K562 (cell line): ENCODE measurements around the gene LGALS13. TPM values are rescaled to one million over a fixed set of nuclear protein-coding genes. Genes with fewer than 3 reads are reported as not detected.
"Not testable (repeated sequence)": the region's sequence is repeated elsewhere in the genome, so short reads cannot be mapped to it uniquely, and the experiment has no call there.

ENCODE experiments used
- ATAC-seq: fragments of 200-7000 bp; cut with Tn5 transposase; 3 replicates; pipeline ENCODE4 v1.9.1; 2020; ENCODE audit warnings: moderate library complexity
- BruUV-seq: library from RNA; stranded (reverse); fragments of 400-500 nt; replicated peaks from 2 replicates; lab custom pipeline; 2021; lab: Mats Ljungman, UMichigan
- CTCF ChIA-PET: fragments of 300-600 bp; formaldehyde crosslinking; extraction: SDS; loops from one replicate; lab custom pipeline; 2021; ENCODE audit warnings: low intra/inter-chr PET ratio; lab: Yijun Ruan, JAX
- POLR2A ChIA-PET: fragments of 300-600, 350-650 bp; sonication (Branson Sonifier 250); formaldehyde crosslinking; extraction: SDS; loops from one replicate; lab custom pipeline; 2021; ENCODE audit warnings: antibody characterized with exemption, inconsistent platforms; lab: Yijun Ruan, JAX
- DNase-seq, 4 experiments: peaks; one replicate each; pipeline versions ENCODE4 v3.0.0 to v3.0.0-alpha.2; 2011 to 2018; ENCODE audit warnings: low spot score in 3 of 4, mixed read lengths in 3 of 4; ENCODE audit errors: extremely low read depth in 1 of 4
- FAIRE-seq: peaks from 2 replicates; lab custom pipeline; 2011; peaks lifted over from hg19 to GRCh38; lab: Jason Lieb, UNC
- H2AFZ ChIP-seq: 2 replicates; pipeline ENCODE4 v1.6.0; 2011; ENCODE audit warnings: low read depth, low read length, control low read depth, inconsistent platforms
- H3K27ac ChIP-seq: fragments of 200-600 bp; 3 replicates; pipeline ENCODE4 v1.8.0; 2011; ENCODE audit warnings: low read depth, mild to moderate bottlenecking, control low read depth, inconsistent platforms, low read length, moderate library complexity, mixed read lengths; ENCODE audit errors: extremely low read depth
- H3K27me3 ChIP-seq, 2 experiments: fragments of 300-600 bp in 1 of 2; 2 replicates in 1 of 2; 3 replicates in 1 of 2; pipeline versions ENCODE4 v1.6.0 to v1.8.0; 2011; ENCODE audit warnings: inconsistent platforms in 2 of 2, low read length in 2 of 2, mild to moderate bottlenecking in 1 of 2, mixed read lengths in 1 of 2, moderate library complexity in 1 of 2; ENCODE audit not compliant: control insufficient read depth in 2 of 2, insufficient read depth in 2 of 2
- H3K36me3 ChIP-seq: fragments of 300-600 bp; 3 replicates; pipeline ENCODE4 v1.8.0; 2011; ENCODE audit warnings: mild to moderate bottlenecking, low read length, inconsistent platforms; ENCODE audit not compliant: control insufficient read depth, insufficient read depth
- H3K4me1 ChIP-seq, 2 experiments: fragments of 200-600 bp in 1 of 2; replicated peaks in 1 of 2; 2 replicates in 1 of 2; 3 replicates in 1 of 2; pipeline versions ENCODE4 v1.5.1 to v1.8.0; 2011; ENCODE audit warnings: inconsistent platforms in 2 of 2, low read length in 2 of 2, mild to moderate bottlenecking in 1 of 2, mixed read lengths in 1 of 2, moderate library complexity in 1 of 2; ENCODE audit not compliant: control insufficient read depth in 2 of 2, insufficient read depth in 2 of 2
- H3K4me2 ChIP-seq: 2 replicates; pipeline ENCODE4 v1.6.1; 2011; ENCODE audit warnings: low read length, control low read depth, inconsistent platforms, mixed read lengths; ENCODE audit not compliant: insufficient read depth
- H3K4me3 ChIP-seq: fragments of 200-600 bp; sonication (generic), shearing (Covaris generic); 2 replicates; pipeline ENCODE4 v1.5.1; 2016; ENCODE audit warnings: control low read depth, inconsistent platforms
- H3K79me2 ChIP-seq: fragments of 200-600 bp; 3 replicates; pipeline ENCODE4 v1.8.0; 2011; ENCODE audit warnings: low read length, inconsistent platforms; ENCODE audit not compliant: control insufficient read depth, insufficient read depth
- H3K9ac ChIP-seq, 2 experiments: 2 replicates each; pipeline versions ENCODE4 v1.6.0 to v1.6.1; 2011; ENCODE audit warnings: low read depth in 2 of 2, low read length in 2 of 2, control low read depth in 1 of 2, inconsistent platforms in 1 of 2, mild to moderate bottlenecking in 1 of 2, mixed read lengths in 1 of 2; ENCODE audit not compliant: insufficient read depth in 1 of 2
- H3K9me1 ChIP-seq: one replicate; pipeline ENCODE4 v1.6.0; 2011; ENCODE audit warnings: inconsistent platforms, mild to moderate bottlenecking, low read length, moderate library complexity; ENCODE audit not compliant: control insufficient read depth, insufficient read depth
- H3K9me3 ChIP-seq: replicated peaks from 2 replicates; pipeline ENCODE4 v1.5.1; 2011; ENCODE audit warnings: low read depth, low read length, inconsistent platforms; ENCODE audit not compliant: control insufficient read depth, insufficient read depth
- H4K20me1 ChIP-seq: replicated peaks from 2 replicates; pipeline ENCODE4 v1.6.1; 2011; ENCODE audit warnings: low read length, inconsistent platforms, mixed read lengths; ENCODE audit not compliant: control insufficient read depth, insufficient read depth
- BCOR ChIP-seq: fragments of 450-650 bp; IDR thresholded peaks from 2 replicates; pipeline ENCODE4 v1.6.1; 2016
- CC2D1A ChIP-seq: fragments of 450-650 bp; IDR thresholded peaks from 2 replicates; pipeline ENCODE4 v1.6.1; 2017; ENCODE audit warnings: mild to moderate bottlenecking
- CTCF ChIP-seq, 3 experiments: IDR thresholded peaks in 2 of 3; conservative IDR thresholded peaks in 1 of 3; 2 replicates each; pipeline ENCODE4 v1.5.1; 2011 to 2012; ENCODE audit warnings: low read length in 3 of 3, mild to moderate bottlenecking in 3 of 3, control low read depth in 2 of 3, improper control_type of control experiment in 1 of 3, inconsistent platforms in 1 of 3, low read depth in 1 of 3, mixed read lengths in 1 of 3, moderate library complexity in 1 of 3; ENCODE audit not compliant: insufficient read depth in 2 of 3
- RAD21 ChIP-seq, 2 experiments: fragments of 250-450 bp in 1 of 2; fragments of 450-650 bp in 1 of 2; sonication (Bioruptor Pico) in 1 of 2; formaldehyde crosslinking in 1 of 2; IDR thresholded peaks in 1 of 2; conservative IDR thresholded peaks in 1 of 2; 2 replicates each; pipeline versions ENCODE4 v1.4.0 to v1.8.0; 2020 to 2022; ENCODE audit warnings: mild to moderate bottlenecking in 2 of 2, moderate library complexity in 1 of 2
- RBM25 ChIP-seq: fragments of 200-400 bp; formaldehyde crosslinking; IDR thresholded peaks from 2 replicates; pipeline ENCODE4 v1.6.1; 2018; ENCODE audit warnings: low read length, low read depth, moderate library complexity; ENCODE audit not compliant: severe bottlenecking
- REST ChIP-seq, 2 experiments: fragments of 450-650 bp; formaldehyde crosslinking in 1 of 2; IDR thresholded peaks; 2 replicates each; pipeline versions ENCODE4 v1.4.0 to v1.6.1; 2014 to 2020; ENCODE audit warnings: mild to moderate bottlenecking in 2 of 2, borderline replicate concordance in 1 of 2, low read depth in 1 of 2
- WGBS: fragments of 100-300 bp; shearing (Covaris generic); methylation state at CpG from one replicate; pipeline ENCODE4 v1.1.6; 2016; ENCODE audit warnings: low coverage, mixed read lengths; ENCODE audit not compliant: insufficient coverage; ENCODE audit errors: missing lambda C conversion rate; 5-methylcytosine and 5-hydroxymethylcytosine counted together
- in situ Hi-C: fragments of 300-500 bp; cut with MboI; formaldehyde crosslinking; loops from 4 replicates; pipeline ENCODE4 v1.15.0; 2018; ENCODE audit warnings: inconsistent platforms, mixed read lengths
- intact Hi-C: fragments of 100-400 bp; cut with micrococcal nuclease; formaldehyde crosslinking; loops from 2 replicates; pipeline ENCODE4 v1.14.2; 2022
- polyA plus RNA-seq, 8 experiments: library from polyadenylated mRNA; depleted of rRNA in 4 of 8; stranded (reverse) in 5 of 8; unstranded in 3 of 8; fragments of >200 nt; fragmentation: Nextera tagmentation in 2 of 8; fragmentation: Illumina TruSeq in 1 of 8; extraction: Ambion mirVana in 2 of 8; extraction: Trizol in 1 of 8; gene quantifications; 2 replicates each; pipeline versions ENCODE4 v1.2.1 to v1.2.3, GENCODE V29; 2011 to 2014; ENCODE audit warnings: inconsistent platforms in 1 of 8, missing spikeins in 1 of 8
- total RNA-seq, 7 experiments: library from RNA; depleted of rRNA in 6 of 7; stranded (reverse); fragments of >200 nt in 6 of 7; fragmentation: Illumina TruSeq in 2 of 7; extraction: Trizol in 2 of 7; gene quantifications; 2 replicates each; pipeline versions ENCODE4 v1.2.1 to v1.2.3, GENCODE V29; 2011 to 2021; ENCODE audit warnings: low replicate concordance in 1 of 7

Gene LGALS13
- total and polyA plus RNA-seq, 9 of the 15 experiments (the other 6 are each of a cell fraction or from before 2014, with no cell fraction given): 0.11 to 0.43 TPM; not detected in 7

- H3K9me1 ChIP-seq; in situ Hi-C loops; H4K20me1 ChIP-seq; POLR2A ChIA-PET; H3K9me3 ChIP-seq; H3K36me3 ChIP-seq; H3K9ac ChIP-seq; H3K79me2 ChIP-seq; H3K4me3 ChIP-seq; H3K4me1 ChIP-seq; FAIRE-seq; H3K4me2 ChIP-seq; BruUV-seq; H2AFZ ChIP-seq; H3K27ac ChIP-seq; TF ChIP-seq REST (CRISPR knock-in tag; IDR thresholded peaks at IDR 0.05; ENCODE audit: low read depth): not testable (repeated sequence)
- intact Hi-C loops: loop anchor here (2.0 kb wide), 1 partner anchor 77 kb away; no protein-coding TSS in a partner anchor
- CTCF ChIA-PET: interaction anchor here (0.7 to 1.5 kb wide), 3 partner anchors 76 to 680 kb away, joined by 3 to 9 read pairs (median 3); no protein-coding TSS in a partner anchor
- H3K27me3 ChIP-seq: peaks cover 0 to 14% of the 10 kb centered on the region in 2 experiments; a peak in 2 of 5 replicates
- ATAC-seq (peak; percentile 34; the same call in 1 of the 3 replicates), DNase-seq (peak in 1 of 4 experiments; percentile 17)
- TF ChIP-seq RBM25: peak; percentile 39
- TF ChIP-seq REST (IDR thresholded peaks at IDR 0.05; ENCODE audit: borderline replicate concordance): peak; percentile 45; the same call in 1 of the 2 replicates
- TF ChIP-seq CTCF (IDR thresholded peaks at IDR 0.05 in 2 of 3, conservative IDR thresholded peaks at IDR 0.05 in 1 of 3; ENCODE audit: insufficient read depth in 2 of 3, low read depth in 1 of 3, low read length in 3 of 3): peak in 2 of 3 experiments; percentile 15 to 47; a peak in 2 of 6 replicates
- peak; percentile 33 to 80 for TF ChIP-seq RAD21 (CRISPR knock-in tag; conservative IDR thresholded peaks at IDR 0.05 in 1 of 2, IDR thresholded peaks at IDR 0.05 in 1 of 2)
- 0 out of 2 replicates have a peak, but pooled peaks have one; percentile 15 for TF ChIP-seq CC2D1A
- peak; percentile 42; the same call in 1 of the 2 replicates for TF ChIP-seq BCOR
- 0% methylated on average over 2 of the region's 2 CpGs for WGBS
Observed at GRCh38 chr19:39627631-39628030, 25.3 kb downstream of the LGALS13 start.
